Measurements from ENCODE around the gene PLA2G4B. TPM values are rescaled to one million over a fixed set of nuclear protein-coding genes. Genes with fewer than 3 reads are reported as not detected.

The PLA2G4B gene
- total and polyA plus RNA-seq, 9 of the 15 experiments (the other 6 are each of a cell fraction or from before 2014, with no cell fraction given) = 0.07 to 6.1 (median 2.8) TPM

- TF ChIP-seq FOSL1 (tag; conservative IDR thresholded peaks at IDR 0.05) = no peak
- TF ChIP-seq THAP12 (CRISPR knock-in tag; IDR thresholded peaks at IDR 0.05) = no peak
- no peak for TF ChIP-seq ZBTB33 (CRISPR knock-in tag; IDR thresholded peaks at IDR 0.05)
- TF ChIP-seq SMARCA4 (IDR thresholded peaks at IDR 0.05) = no peak
Observed at GRCh38 chr15:41869770-41870688, 31.4 kb downstream of the PLA2G4B start (continued).

Measured in K562 (cell line).